ENCODE results near the gene FMO1.

GRCh38 chr1:171311771-171312558 lies 63.7 kb downstream of the FMO1 start:
- TF ChIP-seq POLR2A (IDR thresholded peaks at IDR 0.05) (no peak), CTCF (IDR thresholded peaks at IDR 0.05) (no peak)

All from ovary (tissue), 3 donors.